Right ventricle myocardium superior (tissue), 1 donor: Measurements from ENCODE around the gene UGT1A5. TPM values are rescaled to one million over a fixed set of nuclear protein-coding genes. Genes with fewer than 3 reads are reported as not detected.

ENCODE experiments used
- ATAC-seq: fragments of 200-7000 bp; cut with Tn5 transposase; one replicate; pipeline ENCODE4 v1.9.1; 2020; ENCODE audit warnings: mild to moderate bottlenecking; ENCODE audit not compliant: poor library complexity
- DNase-seq: peaks from one replicate; pipeline ENCODE4 v3.0.0-alpha.2; 2020
- intact Hi-C: fragments of 100-400 bp; cut with DNase I; formaldehyde crosslinking; loops from one replicate; pipeline ENCODE4 v1.11.2; 2022
- total RNA-seq: library from RNA; stranded (reverse); fragmentation: NEBNext Ultra II Directional; extraction: Animal tissue kit (Norgen Biotek cat#: 25700); gene quantifications from one replicate; pipeline ENCODE4 v1.2.1, GENCODE V29; 2021
- donor health status: DM: no; HTN: yes; CAD: no; lungs with severe emphysema.

UGT1A5 gene
- total RNA-seq, 1 donor from 2014 or later, result not detected

DNA sequence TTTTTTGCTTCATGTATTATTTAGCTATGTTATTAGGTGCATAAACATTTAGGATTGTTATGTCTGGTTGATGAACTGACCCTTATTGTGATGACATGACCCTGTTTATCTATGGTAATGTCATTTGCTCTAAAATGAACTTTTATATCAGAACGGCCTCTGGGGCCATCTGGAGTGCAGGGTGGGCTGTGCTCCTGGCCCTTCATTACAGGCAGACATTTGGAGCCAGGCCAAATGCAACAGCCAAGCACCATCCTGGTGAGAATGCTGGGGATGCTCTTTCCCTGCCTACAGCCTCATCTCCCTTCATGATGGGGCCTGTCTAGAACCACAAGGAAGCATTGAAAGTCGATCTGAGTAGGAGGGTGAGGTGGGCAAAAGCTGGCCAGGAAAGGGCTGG, 103.6 kb downstream of the UGT1A5 start:
- DNase-seq (no peak), ATAC-seq (no peak)
- intact Hi-C loops, result no loop called here

DNA sequence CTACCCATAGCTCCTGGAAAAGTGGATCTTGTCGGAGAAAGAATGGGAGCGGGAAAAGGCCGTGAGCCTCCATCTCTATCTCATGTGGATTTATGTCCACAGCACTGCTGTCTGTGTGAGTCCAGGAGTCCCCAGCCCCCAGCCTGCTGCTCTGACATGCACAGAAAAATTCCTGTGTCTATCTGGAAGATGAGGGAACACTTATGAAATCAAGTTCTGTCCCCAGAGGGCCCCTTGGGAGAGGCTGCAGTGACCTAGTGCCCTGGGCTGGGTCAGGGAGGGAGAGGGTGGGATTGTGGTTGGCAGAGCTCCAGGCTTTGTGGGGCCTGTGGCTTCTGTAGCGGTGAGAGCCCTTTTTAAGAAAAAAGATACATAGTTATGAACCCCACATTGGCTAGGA, 104.1 kb downstream of the UGT1A5 start:
- DNase-seq (no peak), ATAC-seq (no peak)
- intact Hi-C loops, result no loop called here

DNA sequence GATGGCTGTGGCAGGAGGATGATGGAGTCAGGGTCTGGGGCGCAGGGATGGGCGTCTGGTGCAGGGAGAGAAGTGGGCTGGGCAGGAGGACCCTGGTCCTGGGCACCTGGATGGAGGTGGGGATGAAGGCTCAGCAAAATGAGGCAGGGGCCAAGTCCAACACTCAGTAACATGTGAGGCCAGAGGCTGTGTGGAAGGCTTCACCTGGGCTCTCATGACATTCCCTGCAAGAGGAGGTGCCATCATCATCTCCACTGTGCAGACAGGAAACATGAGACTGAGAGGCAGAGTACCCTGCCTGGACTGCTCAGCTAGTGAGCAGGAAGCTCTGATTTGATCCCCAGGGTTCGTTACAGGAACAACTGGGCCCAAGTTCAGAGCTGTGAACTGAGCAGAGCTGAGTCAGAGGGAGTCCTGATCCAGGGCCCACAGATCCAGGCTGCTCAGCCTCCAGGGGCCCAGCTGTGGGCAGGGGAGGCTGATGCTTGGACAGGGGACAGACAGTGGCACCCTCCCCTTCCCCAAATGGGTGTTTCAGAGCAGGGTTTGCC, 104.7 kb downstream of the UGT1A5 start:
- DNase-seq (no peak), ATAC-seq (peak; percentile 22)
- intact Hi-C loops, result no loop called here

DNA sequence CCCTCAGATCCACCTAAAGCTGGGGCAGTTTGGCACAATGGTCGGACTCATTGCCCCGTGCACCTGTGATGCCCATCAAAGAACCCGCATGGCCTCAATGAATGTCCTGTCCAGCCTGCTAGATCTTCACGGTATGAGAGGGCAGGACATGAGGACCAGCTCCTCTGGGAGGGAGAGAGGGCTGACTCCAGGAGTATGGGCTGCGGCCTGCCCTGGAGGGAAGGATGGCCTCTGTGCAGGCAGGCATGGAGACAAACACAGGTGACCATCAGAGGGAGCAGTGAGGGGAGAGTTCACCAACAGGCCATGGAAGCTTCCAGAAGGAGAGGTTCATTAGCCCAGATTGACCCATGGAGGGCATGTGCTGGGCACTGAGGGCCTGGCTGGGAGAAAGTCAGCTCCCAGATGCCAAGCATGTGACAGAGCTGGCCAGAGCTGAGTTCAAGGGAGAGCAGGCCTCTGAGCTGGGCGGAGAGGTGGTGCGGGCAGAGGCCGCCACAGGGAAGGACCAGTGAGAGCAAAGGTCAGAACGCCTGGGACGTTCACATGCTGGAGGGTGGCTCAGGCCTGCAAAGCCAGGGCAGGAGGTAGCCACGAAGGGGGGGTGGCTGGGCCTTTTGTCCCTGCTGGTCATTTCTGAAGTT, 105.4 kb downstream of the UGT1A5 start:
- DNase-seq (no peak), ATAC-seq (no peak)
- intact Hi-C loops, result no loop called here

DNA sequence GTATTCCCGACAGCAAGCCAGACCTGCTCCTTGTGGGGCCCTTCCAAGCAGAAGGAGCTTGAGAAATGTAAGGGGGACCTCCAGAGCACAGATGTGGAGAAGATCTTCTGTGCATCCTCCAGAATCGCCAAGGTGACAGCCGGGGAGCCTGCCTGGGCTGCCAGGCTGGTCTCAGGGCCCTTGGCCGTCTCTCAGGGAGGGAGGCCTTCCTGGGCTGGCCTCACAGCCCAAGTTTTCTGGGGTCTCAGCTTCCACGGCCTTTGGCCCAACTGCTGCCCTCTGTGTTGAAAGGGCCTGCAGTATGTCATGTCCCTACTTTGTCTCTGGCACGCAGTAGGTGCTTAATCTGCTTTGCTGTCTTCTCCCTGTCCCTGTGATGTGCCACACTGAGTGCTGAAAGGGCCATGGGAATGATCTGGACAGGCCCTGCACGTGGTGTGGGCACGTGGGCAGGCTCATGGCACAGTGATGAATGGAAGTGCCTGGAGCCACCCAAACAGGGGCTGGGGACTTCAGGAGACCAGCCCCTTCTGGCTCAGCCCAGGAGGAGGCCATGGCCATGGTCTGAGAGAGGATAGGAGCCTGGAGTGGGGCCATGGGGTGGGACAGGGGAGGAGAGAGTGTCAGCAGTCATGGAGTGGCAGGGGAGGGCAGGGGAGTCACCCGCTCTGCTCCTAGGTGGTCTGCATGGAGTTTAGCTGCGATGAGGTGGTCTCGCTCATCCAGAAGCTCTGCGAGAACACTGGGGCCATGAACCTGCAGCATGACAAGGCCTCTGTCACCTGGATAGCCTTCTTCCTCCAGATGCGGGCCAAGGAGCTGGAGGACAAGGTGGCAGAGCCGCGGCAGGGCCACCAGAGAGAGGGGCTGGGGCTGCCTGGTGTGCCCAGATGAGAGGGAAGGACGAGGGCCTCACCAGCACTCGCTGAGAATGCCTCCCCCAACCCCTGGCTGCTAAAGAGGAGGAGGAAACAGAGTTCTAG, 106.2 kb downstream of the UGT1A5 start:
- DNase-seq (no peak), ATAC-seq (no peak)
- intact Hi-C loops, result no loop called here

DNA sequence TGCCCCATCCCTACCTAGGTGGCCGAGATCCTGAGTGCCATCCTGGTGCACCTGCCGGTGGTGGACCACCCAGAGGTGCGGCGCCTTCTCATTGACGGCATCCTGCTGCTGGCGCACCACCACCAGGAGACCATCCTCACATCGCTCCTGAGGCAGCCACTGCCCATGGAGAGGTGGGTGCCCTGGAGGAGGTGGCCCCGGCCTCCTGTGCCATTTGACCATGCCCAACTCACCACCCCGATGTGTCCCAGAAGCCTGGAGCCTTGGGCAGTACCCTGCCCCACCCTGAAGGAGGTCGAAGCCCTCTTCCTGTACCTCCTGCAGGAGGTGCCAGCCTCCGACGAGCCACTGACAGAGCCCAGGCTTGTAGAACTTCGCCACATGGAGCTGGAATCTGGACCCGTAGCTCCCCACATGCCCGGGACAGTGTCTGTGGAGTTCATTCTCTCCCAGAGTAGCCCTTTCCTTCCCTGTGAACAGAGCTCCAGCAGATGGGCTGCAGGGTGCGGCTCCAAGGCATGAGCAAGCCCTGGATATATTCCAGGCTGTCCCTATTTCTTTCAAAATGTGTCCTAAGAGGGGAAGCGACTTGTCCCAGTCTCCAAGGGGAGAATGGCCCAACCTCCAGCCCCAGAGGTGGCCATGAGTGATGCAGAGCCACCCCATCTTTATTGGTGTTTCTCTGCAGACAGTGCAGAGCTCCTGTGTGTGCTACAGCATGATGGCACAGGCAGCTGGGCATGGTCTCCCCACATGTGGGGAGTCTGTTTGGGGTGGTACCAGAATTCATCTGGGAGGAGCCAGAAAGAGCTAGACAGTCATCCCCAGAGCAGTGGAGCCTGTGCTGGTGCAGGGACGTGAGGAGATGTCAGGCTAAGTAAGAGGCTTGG, 107.4 kb downstream of the UGT1A5 start:
- no peak for DNase-seq

DNA sequence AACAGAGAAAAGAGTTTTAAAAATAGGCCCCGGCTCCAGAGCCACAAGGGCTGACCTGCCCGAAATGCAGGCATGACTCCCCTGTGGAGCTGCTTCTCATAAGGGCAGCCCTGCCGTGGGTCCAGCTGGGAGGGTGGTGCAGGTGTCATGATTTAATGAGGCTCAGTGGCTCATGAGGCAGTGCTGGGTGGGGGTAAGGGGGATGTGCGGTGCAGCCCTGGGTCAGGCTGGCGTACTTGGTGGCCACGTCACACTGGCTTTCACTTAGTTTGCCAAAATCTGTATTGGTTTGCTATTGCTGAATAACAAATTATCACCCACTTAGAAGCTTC, 108.0 kb downstream of the UGT1A5 start:
- DNase-seq (no peak), ATAC-seq (no peak)
- intact Hi-C loops, result no loop called here

More for the DNA sequence above, 107.4 kb downstream of the UGT1A5 start:
- no peak for ATAC-seq
- intact Hi-C loops, result no loop called here

DNA sequence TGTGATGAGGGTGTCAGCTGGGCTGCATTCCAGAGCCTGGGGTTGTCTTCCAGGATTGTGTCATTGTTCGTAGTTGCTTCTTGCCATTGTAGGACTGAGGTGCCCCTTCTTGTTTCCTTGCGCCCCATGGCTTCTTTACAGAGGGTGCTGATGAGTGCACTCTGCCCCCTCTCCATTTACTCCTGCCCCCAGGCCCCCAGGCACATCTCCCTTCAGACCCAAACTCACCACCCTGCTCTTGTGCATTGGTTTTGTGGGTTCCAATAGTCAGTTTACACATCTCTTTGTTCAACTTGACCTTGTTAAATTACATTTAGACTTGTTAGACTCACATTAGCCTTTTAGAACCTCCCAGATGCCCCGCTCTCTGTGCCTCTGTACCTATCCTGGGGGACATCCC, 108.5 kb downstream of the UGT1A5 start:
- intact Hi-C loops, result no loop called here
- ATAC-seq (no peak), DNase-seq (no peak)

DNA sequence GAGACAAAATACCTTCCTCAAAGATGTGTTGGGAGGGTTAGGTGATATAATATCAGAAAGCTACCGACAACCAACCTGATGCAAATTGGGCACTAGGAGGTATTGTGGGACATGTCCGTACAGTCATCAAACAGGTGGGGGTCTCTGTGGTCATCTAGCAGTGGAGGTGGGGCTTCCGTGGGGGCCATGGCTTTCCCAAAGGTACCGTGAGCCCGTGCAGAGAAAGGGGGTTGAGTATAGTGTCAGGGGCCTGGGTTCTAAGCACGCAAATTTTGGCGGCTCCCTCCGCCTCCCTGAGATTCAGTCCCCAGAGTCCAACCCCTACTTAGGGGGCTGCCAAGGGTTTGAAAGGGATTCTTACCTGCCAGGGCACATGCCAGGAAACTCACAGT, 109.0 kb downstream of the UGT1A5 start:
- DNase-seq, result no peak
- intact Hi-C loops, result no loop called here
- no peak for ATAC-seq

DNA sequence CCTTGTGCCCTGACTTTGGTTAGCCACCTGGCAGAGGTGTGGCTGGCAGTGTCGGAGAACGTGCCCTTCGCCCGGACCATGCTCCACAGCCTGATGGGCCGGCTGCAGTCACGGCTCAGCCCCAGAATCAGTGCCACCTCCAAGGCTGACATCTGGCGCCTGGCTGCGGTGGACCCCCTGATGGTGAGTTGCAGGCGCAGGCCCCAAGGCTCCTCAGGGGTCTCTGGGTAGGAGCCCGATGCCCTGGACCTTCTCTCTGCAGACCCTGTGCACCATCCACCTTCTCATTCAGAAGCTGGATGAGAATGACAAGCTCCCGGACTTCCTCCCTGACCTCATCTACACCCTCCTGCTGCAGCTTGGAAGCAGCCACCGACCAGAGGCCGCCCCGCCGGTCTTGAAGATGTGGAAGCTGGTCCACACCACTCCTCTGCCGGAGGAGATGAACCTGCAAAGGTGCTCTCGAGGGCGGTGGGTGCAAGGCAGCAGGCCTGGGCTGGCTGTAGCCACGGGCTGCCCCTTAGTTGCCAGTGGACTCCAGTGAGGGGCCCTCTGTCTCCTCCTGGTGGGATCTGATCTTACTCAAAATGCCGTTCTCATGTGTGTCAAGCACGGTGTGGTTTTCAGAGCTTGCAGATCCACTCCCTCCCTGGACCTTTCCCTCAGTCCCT, 109.5 kb downstream of the UGT1A5 start:
- DNase-seq (no peak), ATAC-seq (no peak)
- intact Hi-C loops, result no loop called here

Other genes with a start within 250 kb of the UGT1A5 start
- gene USP40, start 146.1 kb upstream of the UGT1A5 start, total RNA-seq, result 18.0 TPM
- gene UGT1A8, start 95.3 kb upstream of the UGT1A5 start, total RNA-seq, result not detected
- not detected for gene UGT1A10, start 76.5 kb upstream of the UGT1A5 start, total RNA-seq
- gene UGT1A9, start 41.0 kb upstream of the UGT1A5 start, total RNA-seq, result not detected
- not detected for gene UGT1A7, start 31.0 kb upstream of the UGT1A5 start, total RNA-seq
- gene UGT1A6, start 20.0 kb upstream of the UGT1A5 start, total RNA-seq, result 0.32 TPM
- not detected for gene UGT1A4, start 5.8 kb downstream of the UGT1A5 start, total RNA-seq
- not detected for gene UGT1A3, start 16.1 kb downstream of the UGT1A5 start, total RNA-seq
- gene UGT1A1, start 47.4 kb downstream of the UGT1A5 start, total RNA-seq, result not detected
- not detected for gene MROH2A, start 65.4 kb downstream of the UGT1A5 start, total RNA-seq
- gene HJURP, start 141.6 kb downstream of the UGT1A5 start, total RNA-seq, result 0.40 TPM
- gene TRPM8, start 204.5 kb downstream of the UGT1A5 start, total RNA-seq, result not detected